ENCODE measurements around the gene SDK1. TPM values are rescaled to one million over a fixed set of nuclear protein-coding genes. Genes with fewer than 3 reads are reported as not detected.

SDK1 gene
- total RNA-seq, 1 donor from 2014 or later: 16.7 TPM

DNA sequence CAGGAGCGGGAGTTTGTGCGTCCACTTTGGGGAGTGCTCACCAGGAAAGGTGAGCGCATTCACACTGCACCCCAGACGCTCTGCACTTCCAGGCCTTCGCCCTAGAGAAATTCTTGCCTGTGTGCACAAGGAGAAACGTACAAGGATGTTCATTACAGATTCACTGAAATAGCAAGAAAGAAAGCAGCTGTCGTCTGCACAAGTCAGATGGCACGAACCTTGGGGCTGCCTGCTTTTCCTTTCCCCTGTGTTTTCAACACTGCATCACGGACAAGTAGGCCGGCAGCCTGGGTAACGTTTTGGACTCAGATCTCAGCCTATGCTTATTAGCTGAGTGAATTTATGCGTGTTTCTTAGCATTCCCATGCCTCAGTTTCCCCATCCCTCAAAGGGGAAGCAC, 834.2 kb downstream of the SDK1 start:
- H3K27ac ChIP-seq: no peak overlapping the region
- no peaks in the 10 kb centered on the region for H3K4me1 ChIP-seq
- TF ChIP-seq POLR2AphosphoS5 (IDR thresholded peaks at IDR 0.05; ENCODE audit: insufficient read depth in 1 of 2, low read depth in 1 of 2) (no peak), POLR2A (IDR thresholded peaks at IDR 0.05) (no peak)
- TF ChIP-seq, protein P1, sequence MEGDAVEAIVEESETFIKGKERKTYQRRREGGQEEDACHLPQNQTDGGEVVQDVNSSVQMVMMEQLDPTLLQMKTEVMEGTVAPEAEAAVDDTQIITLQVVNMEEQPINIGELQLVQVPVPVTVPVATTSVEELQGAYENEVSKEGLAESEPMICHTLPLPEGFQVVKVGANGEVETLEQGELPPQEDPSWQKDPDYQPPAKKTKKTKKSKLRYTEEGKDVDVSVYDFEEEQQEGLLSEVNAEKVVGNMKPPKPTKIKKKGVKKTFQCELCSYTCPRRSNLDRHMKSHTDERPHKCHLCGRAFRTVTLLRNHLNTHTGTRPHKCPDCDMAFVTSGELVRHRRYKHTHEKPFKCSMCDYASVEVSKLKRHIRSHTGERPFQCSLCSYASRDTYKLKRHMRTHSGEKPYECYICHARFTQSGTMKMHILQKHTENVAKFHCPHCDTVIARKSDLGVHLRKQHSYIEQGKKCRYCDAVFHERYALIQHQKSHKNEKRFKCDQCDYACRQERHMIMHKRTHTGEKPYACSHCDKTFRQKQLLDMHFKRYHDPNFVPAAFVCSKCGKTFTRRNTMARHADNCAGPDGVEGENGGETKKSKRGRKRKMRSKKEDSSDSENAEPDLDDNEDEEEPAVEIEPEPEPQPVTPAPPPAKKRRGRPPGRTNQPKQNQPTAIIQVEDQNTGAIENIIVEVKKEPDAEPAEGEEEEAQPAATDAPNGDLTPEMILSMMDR (IDR thresholded peaks at IDR 0.05): no peak
- H3K36me3 ChIP-seq: no peaks in the 10 kb centered on the region
- intact Hi-C loops (cut with DNase I): no loop called here
- H3K9me3 ChIP-seq: no peaks in the 10 kb centered on the region
- DNase-seq (ENCODE audit: extremely low spot score in 2 of 2): no peak
- H3K27me3 ChIP-seq: no peaks in the 10 kb centered on the region
- H3K4me3 ChIP-seq: no peak overlapping the region

DNA sequence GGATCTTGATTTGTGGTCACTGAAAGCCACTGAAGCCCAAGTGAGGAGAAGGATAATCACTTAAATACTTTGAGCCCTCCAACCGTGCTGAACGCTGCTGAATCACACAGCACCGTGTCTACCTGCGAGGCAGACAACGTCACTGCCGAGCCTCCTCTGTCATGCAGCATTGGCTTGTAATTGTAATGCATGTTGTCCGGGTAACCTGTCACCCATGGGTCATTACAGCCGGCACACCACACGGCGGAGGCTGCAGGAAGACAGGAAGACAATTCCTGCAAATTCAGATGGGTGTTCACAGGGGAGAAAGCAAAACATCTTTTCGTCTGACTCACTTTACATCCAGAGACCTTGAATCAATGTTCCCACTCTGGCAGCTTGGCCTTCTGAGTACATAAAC, 835.0 kb downstream of the SDK1 start:
- no peak overlapping the region for H3K4me3 ChIP-seq
- intact Hi-C loops (cut with DNase I): no loop called here
- H3K4me1 ChIP-seq: no peaks in the 10 kb centered on the region
- DNase-seq (ENCODE audit: extremely low spot score in 2 of 2): no peak
- H3K27me3 ChIP-seq: no peaks in the 10 kb centered on the region
- TF ChIP-seq, protein P1 (IDR thresholded peaks at IDR 0.05): no peak
- TF ChIP-seq POLR2AphosphoS5 (IDR thresholded peaks at IDR 0.05; ENCODE audit: insufficient read depth in 1 of 2, low read depth in 1 of 2): no peak
- no peak for TF ChIP-seq POLR2A (IDR thresholded peaks at IDR 0.05)
- no peaks in the 10 kb centered on the region for H3K9me3 ChIP-seq
- no peak overlapping the region for H3K27ac ChIP-seq
- no peaks in the 10 kb centered on the region for H3K36me3 ChIP-seq

DNA sequence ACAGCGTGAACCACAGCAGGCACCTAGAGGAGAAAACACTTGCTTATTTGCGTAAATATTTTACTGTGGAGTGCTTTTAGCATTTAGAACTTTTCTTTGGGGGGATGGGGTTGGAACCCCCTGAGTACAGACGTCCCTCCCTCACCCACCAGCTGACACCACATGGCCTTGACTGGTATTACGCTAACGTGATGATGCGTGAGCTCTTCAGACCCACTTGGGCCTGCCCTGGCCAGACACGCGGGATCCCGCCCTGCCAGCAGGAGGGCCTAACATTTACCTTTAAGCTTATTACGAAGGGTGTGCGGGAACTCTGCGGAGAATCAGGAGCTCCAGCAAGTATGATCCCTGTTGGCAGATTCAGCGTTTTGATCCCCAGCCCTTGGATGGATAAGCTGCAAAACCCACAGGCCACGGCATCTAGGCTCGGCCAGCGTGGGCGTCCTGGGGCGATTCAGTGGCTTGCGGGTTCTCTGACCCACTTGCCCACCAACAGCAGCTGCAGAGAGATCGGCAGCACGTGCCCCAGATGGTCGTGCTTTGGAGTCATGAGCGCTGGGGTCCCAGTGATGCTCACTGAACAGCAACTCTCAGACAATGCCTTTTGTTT, 835.6 kb downstream of the SDK1 start:
- no peak for DNase-seq (ENCODE audit: extremely low spot score in 2 of 2)
- TF ChIP-seq POLR2A (IDR thresholded peaks at IDR 0.05) (no peak), POLR2AphosphoS5 (IDR thresholded peaks at IDR 0.05; ENCODE audit: insufficient read depth in 1 of 2, low read depth in 1 of 2) (no peak)
- TF ChIP-seq, protein P1 (IDR thresholded peaks at IDR 0.05): no peak

DNA sequence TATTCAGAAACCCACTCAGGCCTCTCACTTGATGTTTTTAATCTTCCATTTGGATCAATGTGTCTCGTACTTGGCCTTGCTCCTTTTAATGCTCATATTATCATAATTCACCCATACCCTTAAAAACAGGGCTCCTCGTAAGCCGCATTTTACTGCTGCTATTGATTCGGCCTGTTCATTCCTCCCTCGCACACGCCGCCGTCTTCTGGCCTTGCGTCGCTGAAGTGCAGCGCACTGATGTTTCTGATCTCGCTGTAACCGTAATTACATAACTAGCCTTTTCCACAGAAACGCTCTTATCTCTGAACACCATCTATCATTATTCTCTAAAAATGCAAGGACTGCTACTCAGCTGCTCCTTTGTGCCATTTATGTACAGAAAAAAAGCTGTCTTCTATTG, 836.5 kb downstream of the SDK1 start:
- DNase-seq (ENCODE audit: extremely low spot score in 2 of 2): no peak
- H3K9me3 ChIP-seq: no peaks in the 10 kb centered on the region
- no peaks in the 10 kb centered on the region for H3K36me3 ChIP-seq
- no peak for TF ChIP-seq POLR2AphosphoS5 (IDR thresholded peaks at IDR 0.05; ENCODE audit: insufficient read depth in 1 of 2, low read depth in 1 of 2)
- no peak for TF ChIP-seq POLR2A (IDR thresholded peaks at IDR 0.05)
- TF ChIP-seq, protein P1 (IDR thresholded peaks at IDR 0.05): no peak
- H3K4me1 ChIP-seq: no peaks in the 10 kb centered on the region
- H3K27me3 ChIP-seq: no peaks in the 10 kb centered on the region
- H3K27ac ChIP-seq: no peak overlapping the region
- intact Hi-C loops (cut with DNase I): no loop called here
- H3K4me3 ChIP-seq: no peak overlapping the region

More for the DNA sequence above, 835.6 kb downstream of the SDK1 start:
- Histone ChIP-seq H3K9me3 (no peaks in the 10 kb centered on the region), H3K4me3 (no peak overlapping the region), H3K4me1 (no peaks in the 10 kb centered on the region), H3K27ac (no peak overlapping the region), H3K36me3 (no peaks in the 10 kb centered on the region), H3K27me3 (no peaks in the 10 kb centered on the region)
- intact Hi-C loops (cut with DNase I): no loop called here

DNA sequence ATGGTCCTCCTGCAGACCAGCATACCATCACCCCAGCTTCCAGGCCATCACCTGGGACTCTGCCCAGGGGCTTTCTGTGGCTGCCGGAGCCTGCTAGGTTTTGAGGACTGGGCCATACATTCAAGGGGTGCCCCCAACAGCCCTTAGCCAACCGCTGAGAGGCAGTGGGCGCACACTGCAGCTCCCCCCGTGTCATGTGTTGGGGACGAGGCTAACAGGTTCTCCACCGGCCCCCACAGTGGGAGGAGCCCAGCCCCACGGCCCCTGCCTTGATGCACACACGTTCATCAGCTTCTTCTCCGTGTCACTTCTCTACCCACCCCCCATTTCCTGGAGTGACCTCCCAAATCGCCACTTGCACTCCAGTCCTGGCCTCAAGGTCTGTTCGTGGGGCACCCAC, 837.8 kb downstream of the SDK1 start:
- no peak overlapping the region for H3K27ac ChIP-seq
- intact Hi-C loops (cut with DNase I): no loop called here
- H3K4me3 ChIP-seq: no peak overlapping the region
- no peak for TF ChIP-seq POLR2A (IDR thresholded peaks at IDR 0.05)
- TF ChIP-seq POLR2AphosphoS5 (IDR thresholded peaks at IDR 0.05; ENCODE audit: insufficient read depth in 1 of 2, low read depth in 1 of 2): no peak
- TF ChIP-seq, protein P1 (IDR thresholded peaks at IDR 0.05): no peak
- H3K4me1 ChIP-seq: peaks cover 1% of the 10 kb centered on the region
- no peaks in the 10 kb centered on the region for H3K9me3 ChIP-seq
- no peaks in the 10 kb centered on the region for H3K27me3 ChIP-seq
- H3K36me3 ChIP-seq: no peaks in the 10 kb centered on the region
- no peak for DNase-seq (ENCODE audit: extremely low spot score in 2 of 2)

All from vagina (tissue), 2 donors.